Loucy (cell line): ENCODE measurements around the gene PDE5A.

Experiments used
- H2AFZ ChIP-seq: fragments of 200-600 bp; sonication (generic); 2 replicates; pipeline ENCODE4 v1.6.0; 2016; ENCODE audit warnings: antibody characterized with exemption, mild to moderate bottlenecking, low read length, moderate library complexity
- H3F3A ChIP-seq: fragments of 200-600 bp; 2 replicates; pipeline ENCODE4 v1.6.0; 2016; ENCODE audit warnings: antibody characterized with exemption, low read depth, mild to moderate bottlenecking
- H3K27me3 ChIP-seq: fragments of 200-600 bp; sonication (generic); 2 replicates; pipeline ENCODE4 v1.6.1; 2014; ENCODE audit warnings: low read length, mild to moderate bottlenecking; ENCODE audit not compliant: insufficient read depth, poor library complexity, severe bottlenecking
- H3K36me3 ChIP-seq: fragments of 200-600 bp; sonication (generic); 2 replicates; pipeline ENCODE4 v1.6.1; 2016; ENCODE audit warnings: low read length; ENCODE audit not compliant: insufficient read depth
- H3K4me1 ChIP-seq: fragments of 200-600 bp; sonication (generic); 2 replicates; pipeline ENCODE4 v1.5.1; 2014; ENCODE audit warnings: low read length, mild to moderate bottlenecking; ENCODE audit not compliant: insufficient read depth, poor library complexity, severe bottlenecking
- H3K4me2 ChIP-seq: fragments of 200-600 bp; sonication (generic); 2 replicates; pipeline ENCODE4 v1.6.0; 2014; ENCODE audit warnings: antibody characterized with exemption, low read length, low read depth, mild to moderate bottlenecking; ENCODE audit not compliant: poor library complexity, severe bottlenecking
- H3K4me3 ChIP-seq: fragments of 200-600 bp; sonication (generic); 2 replicates; pipeline ENCODE4 v1.5.1; 2014; ENCODE audit warnings: low read length, mild to moderate bottlenecking, mixed read lengths; ENCODE audit not compliant: poor library complexity, severe bottlenecking
- H3K79me2 ChIP-seq: fragments of 200-600 bp; sonication (generic); 2 replicates; pipeline ENCODE4 v1.6.1; 2014; ENCODE audit warnings: low read length; ENCODE audit not compliant: insufficient read depth
- H3K9ac ChIP-seq: fragments of 200-600 bp; sonication (generic); 2 replicates; pipeline ENCODE4 v1.6.0; 2014; ENCODE audit warnings: mild to moderate bottlenecking, low read depth, low read length, moderate library complexity; ENCODE audit not compliant: poor library complexity, severe bottlenecking
- H3K9me2 ChIP-seq: fragments of 200-600 bp; sonication (generic); replicated peaks from 2 replicates; pipeline ENCODE4 v1.6.1; 2016; ENCODE audit warnings: low read depth, low read length, mixed read lengths
- H3K9me3 ChIP-seq: fragments of 200-600 bp; sonication (generic); 2 replicates; pipeline ENCODE4 v1.6.1; 2014; ENCODE audit warnings: mild to moderate bottlenecking, antibody characterized with exemption, low read length, low read depth; ENCODE audit not compliant: insufficient read depth
- H4K20me1 ChIP-seq: fragments of 200-600 bp; sonication (generic); 2 replicates; pipeline ENCODE4 v1.6.0; 2014; ENCODE audit warnings: antibody characterized with exemption, low read length, mild to moderate bottlenecking; ENCODE audit not compliant: insufficient read depth, poor library complexity, severe bottlenecking
- CTCF ChIP-seq: fragments of 200-600 bp; sonication (generic); conservative IDR thresholded peaks from 2 replicates; pipeline ENCODE4 v1.5.1; 2014; ENCODE audit warnings: mild to moderate bottlenecking, antibody characterized with exemption, low read length
- EZH2phosphoT487 ChIP-seq: fragments of 200-600 bp; IDR thresholded peaks from 2 replicates; pipeline ENCODE4 v1.6.1; 2018; ENCODE audit warnings: antibody characterized with exemption, mild to moderate bottlenecking, moderate library complexity, borderline replicate concordance

PDE5A gene

DNA sequence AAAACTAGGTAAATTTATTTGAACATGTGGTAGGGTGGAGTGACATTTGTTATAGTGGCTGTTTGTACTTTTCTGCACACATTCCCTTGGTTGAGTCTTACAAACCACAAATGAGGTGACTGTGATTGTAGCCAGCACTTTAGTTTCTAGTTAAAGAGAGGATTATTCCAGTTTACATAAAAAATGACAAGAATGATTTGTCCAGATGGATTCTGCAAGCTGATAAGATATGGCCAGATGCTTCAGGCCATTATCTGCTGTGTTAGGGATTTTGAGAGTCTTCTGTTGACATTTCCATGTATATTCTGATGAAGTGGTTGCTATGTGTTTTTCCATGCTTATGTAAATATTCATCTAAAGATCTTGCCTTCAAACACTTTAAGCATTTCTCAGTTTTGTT, 31.0 kb upstream of the PDE5A start:
- no peaks in the 10 kb centered on the region for H3K4me1 ChIP-seq
- H3K27me3 ChIP-seq: no peaks in the 10 kb centered on the region
- no peaks in the 10 kb centered on the region for H3F3A ChIP-seq
- H3K9ac ChIP-seq: no peak overlapping the region
- H2AFZ ChIP-seq: no peak overlapping the region
- no peaks in the 10 kb centered on the region for H3K79me2 ChIP-seq
- no peak overlapping the region for H3K4me2 ChIP-seq
- TF ChIP-seq EZH2phosphoT487 (no peak), CTCF (no peak)
- H3K4me3 ChIP-seq: no peak overlapping the region
- H3K9me3 ChIP-seq: no peaks in the 10 kb centered on the region
- H4K20me1 ChIP-seq: no peaks in the 10 kb centered on the region
- no peaks in the 10 kb centered on the region for H3K36me3 ChIP-seq
- no peaks in the 10 kb centered on the region for H3K9me2 ChIP-seq

- H3K9me3 ChIP-seq: no peaks in the 10 kb centered on the region
- H3K4me3 ChIP-seq: no peak overlapping the region
- no peaks in the 10 kb centered on the region for H3K36me3 ChIP-seq
- H3K9me2 ChIP-seq: no peaks in the 10 kb centered on the region
- H3K9ac ChIP-seq: no peak overlapping the region
- TF ChIP-seq EZH2phosphoT487: no peak
- no peak for TF ChIP-seq CTCF
- no peaks in the 10 kb centered on the region for H3K4me1 ChIP-seq
- no peaks in the 10 kb centered on the region for H3K27me3 ChIP-seq
- H2AFZ ChIP-seq: no peak overlapping the region
- no peaks in the 10 kb centered on the region for H3F3A ChIP-seq
- no peaks in the 10 kb centered on the region for H3K79me2 ChIP-seq
- no peaks in the 10 kb centered on the region for H4K20me1 ChIP-seq
- no peak overlapping the region for H3K4me2 ChIP-seq
These were observed 28.6 kb upstream of the PDE5A start for GRCh38 chr4:119657111-119657611.

DNA sequence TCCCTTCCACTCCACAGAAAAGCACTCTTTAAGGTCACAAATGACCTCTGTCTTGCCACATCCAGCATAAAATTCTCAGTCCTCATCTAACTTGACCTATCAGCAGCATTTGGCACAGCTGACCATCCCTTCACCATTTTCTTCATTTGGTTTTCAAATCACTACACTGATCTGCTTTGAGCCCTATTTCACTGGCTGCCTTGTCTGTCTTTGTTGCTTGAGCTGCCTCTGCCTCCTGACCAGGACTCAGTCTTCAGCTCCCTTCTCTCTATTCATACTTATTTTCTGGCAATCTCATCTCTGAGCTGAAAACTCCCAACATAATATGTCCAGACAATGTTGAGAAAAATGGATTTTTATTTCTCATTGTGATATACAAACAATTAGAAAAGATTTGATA, 27.7 kb upstream of the PDE5A start:
- Histone ChIP-seq H3K9me3 (no peaks in the 10 kb centered on the region), H3K9me2 (no peaks in the 10 kb centered on the region), H2AFZ (no peak overlapping the region), H3F3A (no peaks in the 10 kb centered on the region), H3K79me2 (no peaks in the 10 kb centered on the region), H3K9ac (no peak overlapping the region), H3K27me3 (no peaks in the 10 kb centered on the region), H3K36me3 (no peaks in the 10 kb centered on the region), H4K20me1 (no peaks in the 10 kb centered on the region), H3K4me1 (no peaks in the 10 kb centered on the region), H3K4me2 (no peak overlapping the region), H3K4me3 (no peak overlapping the region)
- TF ChIP-seq CTCF: no peak
- TF ChIP-seq EZH2phosphoT487: no peak
